Hematopoietic multipotent progenitor cell treated with erythropoietin and hydrocortisone succinate and interleukin-3 and kit ligand, for 4 days (in vitro differentiated cells): ENCODE results near the gene MED17.

Source experiments
- DNase-seq: peaks from one replicate; pipeline ENCODE4 v3.0.0-alpha.2; 2015

The MED17 gene, protein sequence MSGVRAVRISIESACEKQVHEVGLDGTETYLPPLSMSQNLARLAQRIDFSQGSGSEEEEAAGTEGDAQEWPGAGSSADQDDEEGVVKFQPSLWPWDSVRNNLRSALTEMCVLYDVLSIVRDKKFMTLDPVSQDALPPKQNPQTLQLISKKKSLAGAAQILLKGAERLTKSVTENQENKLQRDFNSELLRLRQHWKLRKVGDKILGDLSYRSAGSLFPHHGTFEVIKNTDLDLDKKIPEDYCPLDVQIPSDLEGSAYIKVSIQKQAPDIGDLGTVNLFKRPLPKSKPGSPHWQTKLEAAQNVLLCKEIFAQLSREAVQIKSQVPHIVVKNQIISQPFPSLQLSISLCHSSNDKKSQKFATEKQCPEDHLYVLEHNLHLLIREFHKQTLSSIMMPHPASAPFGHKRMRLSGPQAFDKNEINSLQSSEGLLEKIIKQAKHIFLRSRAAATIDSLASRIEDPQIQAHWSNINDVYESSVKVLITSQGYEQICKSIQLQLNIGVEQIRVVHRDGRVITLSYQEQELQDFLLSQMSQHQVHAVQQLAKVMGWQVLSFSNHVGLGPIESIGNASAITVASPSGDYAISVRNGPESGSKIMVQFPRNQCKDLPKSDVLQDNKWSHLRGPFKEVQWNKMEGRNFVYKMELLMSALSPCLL

DNA sequence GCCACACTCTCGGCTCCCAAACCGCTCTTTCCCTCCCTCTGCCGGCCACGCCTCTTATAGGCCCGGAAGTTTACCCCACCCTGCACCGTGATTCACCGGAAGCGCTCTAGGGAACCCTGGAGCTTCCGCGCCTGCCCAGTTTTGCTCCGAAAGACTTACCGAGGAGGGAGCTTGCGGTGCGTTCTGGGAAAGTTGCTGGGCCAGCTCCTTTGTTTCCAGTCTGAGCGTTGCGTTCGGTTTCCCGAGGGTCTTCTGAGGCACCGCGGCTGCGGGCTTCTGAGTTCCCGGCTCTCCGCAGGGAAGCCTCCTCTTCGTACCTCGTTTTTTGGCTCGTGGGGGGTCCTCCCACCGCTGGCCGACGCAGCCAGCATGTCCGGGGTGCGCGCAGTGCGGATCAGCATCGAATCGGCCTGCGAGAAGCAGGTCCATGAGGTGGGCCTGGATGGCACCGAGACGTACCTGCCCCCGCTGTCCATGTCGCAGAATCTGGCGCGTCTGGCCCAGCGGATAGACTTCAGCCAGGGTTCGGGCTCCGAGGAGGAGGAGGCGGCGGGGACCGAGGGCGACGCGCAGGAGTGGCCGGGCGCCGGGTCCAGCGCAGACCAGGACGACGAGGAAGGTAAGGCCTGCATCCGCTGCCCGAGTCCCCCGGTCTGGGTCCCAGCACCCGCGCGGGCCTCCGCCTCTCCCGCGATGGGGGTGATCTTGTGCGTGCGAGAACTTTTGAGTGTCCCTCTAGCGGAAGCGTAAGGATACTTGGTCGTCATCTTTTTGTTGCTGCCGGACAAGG, at the start of gene MED17:
Gene MED17, plus strand, starts transcription at position 138 of the 790 bp plus-strand sequence. Its CDS starts 232 bp downstream, at position 370.
- DNase-seq = peak; percentile 98

DNA sequence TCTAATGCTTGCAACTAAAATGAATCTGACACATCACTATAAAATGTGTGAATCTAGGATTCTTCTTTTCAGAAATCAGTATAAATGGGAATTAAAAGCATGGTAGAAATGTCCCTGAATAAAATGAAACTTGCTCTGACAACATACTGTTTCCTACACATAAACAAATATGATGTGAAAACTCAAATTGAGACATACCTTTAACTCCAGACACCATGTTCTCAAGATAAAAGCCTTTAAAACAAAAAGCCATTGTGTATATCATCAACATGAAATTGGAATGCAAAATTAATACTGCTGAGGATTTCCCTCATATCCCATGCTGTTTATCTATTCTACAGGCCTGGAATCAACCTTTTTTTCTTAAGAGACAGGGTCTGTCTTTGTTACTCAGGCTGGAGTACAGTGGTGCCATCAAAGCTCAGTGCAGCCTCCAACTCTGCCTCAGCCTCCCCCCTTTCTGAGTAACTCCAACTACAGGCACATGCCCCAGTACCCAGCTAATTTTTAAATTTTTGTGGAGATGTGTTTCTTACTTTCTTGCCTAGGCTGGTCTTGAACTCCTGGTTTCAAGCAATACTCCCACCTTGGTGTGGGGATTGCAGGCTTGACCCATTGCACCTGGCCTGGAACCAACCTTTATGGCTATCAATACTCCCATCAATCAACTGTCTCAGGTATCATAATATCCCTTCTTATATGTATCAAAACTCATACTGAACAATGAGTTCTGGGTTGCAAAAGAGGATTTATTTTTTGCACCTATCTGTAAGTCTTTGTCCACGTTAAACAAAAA, 49.5 kb upstream of the MED17 start:
- DNase-seq = no peak

DNA sequence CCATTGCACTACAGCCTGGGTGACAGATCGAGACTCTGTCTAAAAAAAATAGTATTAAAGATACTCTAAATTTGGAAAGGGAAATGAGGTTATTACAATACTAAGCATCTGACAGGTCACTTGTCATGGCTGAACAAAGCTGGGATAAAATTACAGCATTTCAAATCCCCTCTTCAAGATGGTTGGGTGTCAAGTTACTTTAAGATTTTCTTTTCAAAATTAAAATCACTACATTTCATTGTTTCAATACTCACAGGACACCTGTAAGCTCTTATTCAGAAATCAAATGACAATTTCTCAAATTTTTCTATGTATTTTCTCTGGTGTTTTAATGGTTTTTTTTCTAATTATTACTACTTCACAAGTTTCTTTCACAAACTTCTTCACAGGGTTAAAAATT, 48.5 kb upstream of the MED17 start:
- no peak for DNase-seq

DNA sequence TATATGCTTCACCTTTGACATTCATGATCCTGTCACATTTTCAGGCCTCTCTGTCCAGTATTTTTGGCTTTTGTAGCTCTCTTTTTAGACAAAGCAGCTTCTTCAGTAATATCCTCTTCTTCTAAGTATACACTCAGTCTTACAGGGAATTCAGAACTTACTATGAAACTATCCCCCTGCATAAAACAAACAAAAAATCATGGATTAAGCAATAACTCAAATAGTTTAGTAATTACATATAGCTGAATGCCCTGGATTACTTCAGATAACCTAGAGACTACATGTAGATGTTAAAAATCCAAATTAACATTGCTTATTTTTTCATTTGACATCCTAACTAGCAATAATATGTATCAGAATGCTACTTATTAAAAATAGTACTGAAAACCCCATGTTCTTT, 48.0 kb upstream of the MED17 start:
- DNase-seq = no peak

DNA sequence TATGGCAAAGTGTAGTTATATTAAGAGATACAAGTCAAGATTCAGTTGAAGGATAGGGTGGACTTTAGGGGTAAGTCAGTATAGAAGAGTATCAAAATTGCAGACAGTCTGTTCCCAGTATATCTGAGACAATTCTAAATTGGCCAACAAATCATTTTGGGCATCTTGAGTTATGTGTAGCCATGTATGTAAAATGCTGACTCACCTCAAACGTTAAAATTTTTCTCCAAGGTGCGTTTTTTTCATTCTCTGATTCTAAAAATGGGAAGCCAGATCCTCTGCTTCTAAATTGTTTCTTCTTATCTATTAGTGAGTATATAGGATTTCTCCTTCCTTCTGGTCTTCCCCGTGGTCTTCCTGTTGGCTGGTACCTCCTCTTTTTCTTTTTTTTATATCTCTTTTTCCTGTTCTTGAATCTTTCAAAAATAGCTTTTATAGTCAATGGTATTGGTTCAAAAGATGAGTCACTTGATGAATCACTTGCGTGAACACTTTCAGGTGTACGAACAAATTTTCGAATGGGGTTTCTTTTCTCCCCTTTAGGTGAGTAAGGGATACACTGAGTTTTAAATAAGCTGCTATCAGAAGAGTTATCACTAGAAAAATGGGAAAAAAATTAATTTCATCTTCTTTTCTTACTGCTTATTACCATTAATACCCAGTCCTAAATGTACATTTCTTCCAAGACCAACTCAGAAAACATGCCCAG, 46.0 kb upstream of the MED17 start:
- peak; percentile 46 for DNase-seq

DNA sequence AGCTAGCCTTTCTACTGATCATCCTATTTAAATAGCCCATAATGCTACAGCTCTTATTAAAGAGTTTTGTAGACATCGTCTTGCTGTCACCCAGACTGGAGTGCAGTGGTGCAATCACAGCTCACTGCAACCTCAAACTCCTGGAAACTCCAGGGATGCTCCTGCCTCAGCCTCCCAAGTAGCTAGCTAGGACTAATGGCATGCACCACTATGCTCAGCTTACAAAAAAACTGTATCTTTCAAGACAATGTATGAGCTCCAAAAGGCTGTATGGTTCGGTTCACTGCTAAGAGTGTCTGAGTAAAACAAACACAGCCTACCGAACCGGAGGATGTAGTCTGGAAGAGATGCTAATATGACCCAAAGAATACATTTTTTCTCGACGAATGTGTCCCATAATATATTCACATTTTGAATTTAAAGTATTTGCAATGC, 45.4 kb upstream of the MED17 start:
- no peak for DNase-seq

DNA sequence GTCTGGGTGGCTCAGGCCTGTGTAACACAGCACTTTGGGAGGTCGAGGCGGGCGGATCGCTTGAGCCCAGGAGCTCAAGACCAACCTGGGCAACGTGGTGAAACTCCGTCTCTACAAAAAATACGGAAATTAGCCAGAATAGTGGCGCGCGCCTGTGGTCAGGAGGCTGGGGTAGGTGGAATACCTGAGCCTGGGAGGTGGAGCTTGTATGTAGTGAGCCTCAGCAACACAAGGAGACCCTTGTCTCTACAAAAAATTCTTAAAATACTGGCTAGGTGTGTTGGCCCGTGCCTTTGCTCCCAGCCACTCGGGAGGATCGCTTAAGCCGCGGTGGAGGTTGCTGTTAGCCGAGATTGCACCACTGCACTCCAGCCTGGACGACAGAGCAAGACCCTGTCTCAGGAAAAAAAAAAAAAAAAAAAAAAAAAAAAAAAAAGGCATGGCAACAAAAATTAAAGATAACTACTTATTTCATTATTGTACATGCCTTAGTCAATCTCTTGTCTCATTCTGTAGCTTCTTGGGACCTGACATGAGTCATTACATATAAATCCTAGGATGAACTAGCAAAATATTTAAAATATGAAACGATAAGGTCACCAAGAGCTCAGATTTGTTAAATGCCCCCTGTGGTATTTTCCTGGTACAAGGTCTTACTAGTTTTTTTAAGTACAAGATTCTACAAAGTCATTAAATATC, 43.9 kb upstream of the MED17 start:
- peak; percentile 53 for DNase-seq

DNA sequence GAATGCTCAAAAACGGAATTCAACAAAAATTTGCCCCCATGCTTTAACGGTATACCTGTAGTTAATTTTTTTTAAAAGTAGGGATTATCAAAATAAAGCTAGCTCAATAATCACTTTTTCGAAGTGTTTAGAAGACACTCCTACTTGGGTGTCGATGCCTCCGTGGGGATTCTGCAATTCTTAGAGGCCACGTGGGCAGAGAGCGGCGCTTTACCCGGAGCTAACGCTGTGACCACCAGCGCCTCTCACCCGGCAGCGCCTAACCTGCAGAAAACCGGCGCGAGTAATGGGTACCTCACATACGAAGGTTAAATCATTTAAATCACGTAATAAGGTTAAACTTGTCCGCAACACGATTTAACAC, 43.4 kb upstream of the MED17 start:
- peak; percentile 87 for DNase-seq

DNA sequence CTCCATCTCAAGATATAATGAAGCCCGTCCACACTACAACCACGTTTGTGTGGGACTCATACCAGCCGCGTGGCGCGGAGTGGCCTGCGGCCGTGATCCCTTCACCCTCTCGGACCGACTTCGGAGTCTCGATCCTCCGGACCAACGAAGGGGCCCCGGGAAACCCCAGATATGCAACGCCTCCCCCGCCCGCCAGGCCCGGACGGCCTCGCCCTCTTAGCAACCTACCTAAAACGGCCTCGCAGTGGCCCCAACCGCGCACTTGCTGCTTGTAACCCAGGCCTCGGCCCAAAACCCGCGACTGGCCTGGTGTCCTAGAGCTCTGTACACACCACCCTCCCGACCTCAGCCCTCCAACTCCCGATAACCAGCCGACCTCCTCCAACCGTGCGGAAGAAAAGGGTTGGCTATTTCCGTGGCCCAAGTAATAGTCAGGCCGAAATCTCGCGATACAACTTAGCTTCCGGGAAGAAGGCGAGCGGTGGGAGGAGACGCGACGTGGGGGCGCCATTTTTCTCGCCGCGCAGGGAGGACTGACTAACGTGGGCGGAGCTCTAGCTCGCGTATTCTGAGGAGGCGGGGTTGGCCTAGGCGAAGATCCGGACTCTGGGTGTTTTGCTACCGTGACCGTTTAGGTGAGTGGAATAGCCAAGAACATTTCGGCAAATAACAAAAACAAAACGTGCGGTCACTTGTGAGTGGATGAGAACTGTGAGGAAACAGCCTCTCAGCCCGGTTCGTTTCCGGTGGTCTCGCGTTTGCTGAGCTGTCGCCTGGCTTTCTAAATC, 42.8 kb upstream of the MED17 start, which contains the start of the genes C11orf54 and TAF1D:
Gene C11orf54, plus strand, starts transcription at position 579 of the 788 bp plus-strand sequence. CDS start 5,722 bp downstream, outside the sequence.
Gene TAF1D, minus strand, starts transcription at position 402 of the 788 bp plus-strand sequence. CDS start 2,191 bp downstream, outside the sequence.
- DNase-seq = peak; percentile 99

DNA sequence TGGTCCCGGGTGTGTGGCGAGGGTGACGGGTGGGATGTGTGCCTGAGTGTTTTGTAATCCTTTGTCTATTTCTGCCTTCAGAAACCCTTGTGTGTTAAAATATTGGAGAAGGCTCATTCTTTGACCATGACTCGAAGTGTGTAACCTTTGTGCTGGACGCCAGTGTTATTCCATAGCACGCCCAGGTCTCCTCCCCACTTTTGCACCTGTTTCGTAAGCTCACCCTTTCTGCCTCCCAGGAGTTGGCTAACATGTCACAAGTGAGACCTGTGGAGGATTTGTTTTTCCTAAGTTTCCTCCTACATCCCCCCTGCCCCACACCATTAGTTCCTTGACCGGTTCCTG, 42.2 kb upstream of the MED17 start:
- DNase-seq = no peak

DNA sequence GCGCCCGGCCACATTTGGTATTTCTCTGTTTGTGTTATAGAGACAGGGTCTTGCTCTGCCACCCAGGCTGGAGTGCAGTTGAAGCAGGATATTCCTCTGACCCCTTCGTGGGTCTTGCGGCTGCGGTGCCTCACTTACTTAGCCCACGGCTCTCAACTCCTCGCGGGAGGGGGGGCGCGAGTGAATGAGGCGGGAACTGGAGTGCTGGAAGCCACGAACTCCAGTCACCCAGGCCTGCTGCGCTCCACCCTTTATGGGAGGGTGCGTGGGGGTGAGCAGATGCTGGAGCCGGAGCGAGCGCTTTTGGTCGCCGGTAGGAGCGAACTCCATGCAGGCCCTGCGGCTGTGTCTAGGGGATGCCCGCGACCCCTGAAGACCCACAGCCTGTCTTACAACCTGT, 40.8 kb upstream of the MED17 start:
- no peak for DNase-seq

DNA sequence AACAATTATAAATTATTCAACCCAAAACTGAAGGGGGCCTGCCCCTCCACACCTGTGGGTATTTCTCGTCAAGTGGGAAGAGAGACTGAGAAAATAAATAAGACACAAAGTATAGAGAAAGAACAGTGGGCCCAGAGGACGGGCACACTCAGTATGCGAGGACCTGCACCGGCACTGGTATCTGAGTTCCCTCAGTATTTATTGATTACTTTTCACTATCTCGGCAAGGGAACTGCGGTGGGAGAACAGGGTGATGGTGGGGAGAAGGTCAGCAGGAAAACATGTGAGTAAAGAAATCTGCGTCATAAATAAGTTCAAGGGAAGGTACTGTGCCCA, 39.4 kb upstream of the MED17 start:
- DNase-seq = no peak

DNA sequence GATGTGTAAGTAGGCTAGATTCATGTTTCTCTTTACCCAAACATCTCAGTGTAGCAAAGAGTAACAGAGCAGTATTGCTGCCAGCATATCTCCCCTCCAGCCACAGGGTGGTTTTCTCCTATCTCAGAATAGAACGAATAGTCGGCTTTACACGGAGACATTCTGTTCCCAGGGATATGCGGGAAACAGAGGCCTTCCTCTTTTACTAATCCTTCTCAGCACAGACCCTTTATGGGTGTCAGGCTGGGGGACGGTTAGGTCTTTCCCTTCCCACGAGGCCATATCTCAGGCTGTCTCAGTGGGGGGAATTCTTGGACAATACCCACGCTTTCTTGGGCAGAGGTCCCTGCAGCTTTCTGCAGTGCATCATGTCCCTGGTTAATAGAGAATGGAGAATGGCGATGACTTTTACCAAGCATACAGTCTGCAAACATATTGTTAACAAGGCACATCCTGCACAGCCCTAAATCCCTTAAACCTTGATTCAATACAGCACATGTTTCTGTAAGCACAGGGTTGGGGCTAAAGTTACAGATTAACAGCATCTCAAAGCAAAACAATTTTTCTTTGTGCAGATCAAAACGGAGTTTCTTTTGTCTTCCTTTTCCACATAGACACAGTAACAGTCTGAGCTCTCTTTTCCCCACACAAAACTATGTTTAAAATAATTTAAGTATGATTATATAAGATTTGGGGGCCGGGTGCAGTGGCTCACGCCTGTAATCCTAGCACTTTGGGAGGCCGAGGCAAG, 38.9 kb upstream of the MED17 start:
- DNase-seq = peak; percentile 85

DNA sequence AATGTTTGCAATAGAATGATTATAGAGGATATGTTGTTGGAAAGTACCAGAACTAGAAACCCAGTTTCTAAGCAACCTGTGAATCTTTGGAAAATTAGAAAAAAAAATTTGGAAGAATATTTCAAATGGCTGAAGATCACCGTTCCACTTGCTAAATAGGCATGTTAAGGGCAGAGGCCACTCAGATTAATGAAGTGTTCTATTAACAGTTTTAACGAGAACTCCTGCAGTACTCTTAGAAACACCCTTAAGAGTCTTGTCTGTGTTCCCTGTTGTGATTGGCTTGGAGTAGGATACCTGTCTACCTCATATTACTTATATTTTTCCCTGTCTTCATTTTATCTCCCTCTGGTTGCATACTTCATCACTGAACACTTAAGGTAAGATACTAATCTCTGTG, 38.0 kb upstream of the MED17 start:
- DNase-seq = no peak

DNA sequence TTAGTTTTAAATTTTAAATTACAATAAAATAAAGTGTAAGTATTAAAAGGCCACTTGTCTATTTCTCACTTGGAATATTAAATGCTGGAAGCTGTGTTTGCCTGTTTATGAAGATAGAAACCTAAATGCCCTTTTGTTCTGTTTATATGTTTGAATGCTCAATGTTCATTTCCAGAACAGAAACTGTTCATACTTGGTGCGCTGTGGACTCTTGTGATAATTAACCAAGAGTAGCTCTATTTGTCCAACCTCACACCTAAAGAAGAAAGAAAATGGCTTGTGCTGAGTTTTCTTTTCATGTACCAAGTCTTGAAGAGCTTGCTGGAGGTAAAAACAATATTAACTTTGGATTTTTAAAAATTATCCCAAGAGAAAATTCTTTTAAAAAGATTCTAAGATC, 37.0 kb upstream of the MED17 start:
- DNase-seq = no peak

DNA sequence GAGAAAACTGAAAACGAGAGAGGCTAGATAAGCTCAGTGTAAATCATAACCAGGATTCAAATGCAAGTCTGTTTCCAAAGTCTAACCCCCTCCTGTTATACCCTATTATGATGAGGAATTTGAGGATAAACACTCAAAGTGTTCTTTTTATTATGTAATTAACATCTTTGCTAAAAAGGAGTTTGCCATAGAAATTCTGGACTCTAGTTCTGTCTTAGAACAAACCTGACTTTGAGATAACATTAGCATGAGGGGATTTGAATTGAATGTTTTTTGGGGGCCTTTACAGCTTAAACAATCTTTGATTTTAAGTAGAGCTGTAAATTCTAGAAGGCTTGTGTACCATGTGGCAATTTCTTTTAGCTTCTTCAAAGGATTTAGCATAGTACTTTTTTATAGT, 33.1 kb upstream of the MED17 start:
- no peak for DNase-seq

DNA sequence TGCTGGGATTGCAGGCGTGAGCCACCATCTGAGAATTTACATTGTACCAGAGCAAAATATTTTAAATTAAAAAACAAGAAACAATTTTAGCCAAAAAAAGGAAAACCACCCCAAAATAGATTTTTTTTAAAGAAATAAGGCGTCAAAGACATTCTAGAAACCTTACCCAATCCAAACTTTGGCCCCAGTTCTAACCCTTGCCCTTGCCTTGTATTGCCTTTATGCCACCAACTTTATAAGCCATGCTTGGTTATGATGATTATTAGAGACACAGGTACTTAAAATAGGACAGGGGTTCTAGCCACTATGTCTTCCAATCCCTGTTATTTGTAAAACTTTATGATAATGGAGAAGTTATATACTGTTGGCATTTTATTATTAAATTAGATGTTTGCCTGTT, 30.8 kb upstream of the MED17 start:
- DNase-seq = no peak

DNA sequence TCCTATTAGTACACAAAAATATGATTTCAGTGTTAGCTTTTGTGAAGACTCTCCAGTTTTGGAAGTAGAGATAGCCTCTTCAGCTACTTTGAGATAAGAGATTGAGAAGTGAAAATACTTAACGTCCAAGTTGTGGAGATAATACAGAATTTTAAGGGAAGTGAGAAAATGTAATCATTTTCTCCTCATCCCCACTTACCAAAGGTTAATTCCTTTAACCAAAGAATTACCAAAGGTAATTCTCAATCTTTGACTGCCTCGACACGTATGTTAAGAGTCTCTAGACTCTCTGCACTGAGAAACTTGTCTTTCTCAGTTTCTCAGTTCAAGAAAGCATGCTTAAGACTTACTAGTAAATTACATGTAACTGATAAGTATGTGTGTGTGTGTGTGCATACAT, 27.3 kb upstream of the MED17 start:
- DNase-seq = no peak

DNA sequence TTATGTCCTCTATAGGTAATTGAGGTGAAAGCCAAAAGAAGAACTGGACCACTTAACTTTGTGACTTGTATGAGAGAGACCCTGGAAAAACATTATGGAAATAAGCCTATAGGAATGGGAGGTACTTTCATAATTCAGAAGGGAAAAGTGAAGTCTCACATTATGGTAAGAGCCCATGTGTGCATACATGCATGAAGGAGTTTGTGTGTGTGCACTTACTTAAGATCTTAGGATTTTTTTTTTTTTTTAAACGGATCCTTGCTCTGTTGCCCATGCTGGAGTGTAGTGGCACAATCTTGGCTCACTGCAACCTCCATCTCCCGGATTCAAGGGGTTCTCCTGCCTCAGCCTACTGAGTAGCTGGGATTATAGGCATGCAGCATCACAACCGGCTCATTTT, 26.8 kb upstream of the MED17 start:
- DNase-seq = no peak
